Measurements from ENCODE around the gene TEX12.

DNA sequence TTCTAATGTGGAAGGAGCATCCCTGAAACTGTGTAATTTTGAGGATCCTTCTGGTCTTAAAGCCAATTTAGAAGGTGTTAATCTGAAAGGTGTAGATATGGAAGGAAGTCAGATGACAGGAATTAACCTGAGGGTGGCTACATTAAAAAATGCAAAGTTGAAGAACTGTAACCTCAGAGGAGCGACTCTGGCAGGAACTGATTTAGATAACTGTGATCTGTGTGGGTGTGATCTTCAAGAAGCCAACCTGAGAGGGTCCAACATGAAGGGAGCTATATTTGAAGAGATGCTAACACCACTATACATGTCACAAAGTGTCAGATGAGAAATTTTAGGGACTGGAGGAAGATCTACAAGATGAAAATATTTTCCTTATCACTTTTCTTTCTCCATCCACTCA lies 15.7 kb downstream of the TEX12 start:
- no peak for TF ChIP-seq POLR2A (IDR thresholded peaks at IDR 0.05; ENCODE audit: low read length)
- no peak for TF ChIP-seq GATA1 (IDR thresholded peaks at IDR 0.05; ENCODE audit: low read depth, low read length)

All from erythroblast (primary cell).